ENCODE data around the gene DCLRE1A.

Gene DCLRE1A

DNA sequence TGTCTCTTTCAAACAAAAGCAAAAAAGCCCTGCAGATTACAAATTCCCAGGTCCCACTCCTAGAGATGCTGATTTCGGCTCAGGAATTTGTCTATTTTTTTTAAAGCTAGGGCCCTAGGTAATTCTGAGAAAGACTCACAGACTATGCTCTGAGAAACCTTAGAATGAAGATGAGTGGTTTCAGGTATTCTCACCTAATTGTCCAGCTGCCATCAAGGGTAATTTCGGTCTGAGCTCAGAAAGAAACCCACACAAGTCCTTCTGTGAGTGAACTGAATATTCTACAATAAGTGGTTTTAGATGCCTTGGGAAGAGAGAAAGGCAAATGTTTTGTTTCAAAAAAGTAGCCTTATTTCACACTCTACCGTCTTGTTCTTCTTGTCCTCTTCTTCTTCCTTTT, 45.7 kb downstream of the DCLRE1A start:
- Histone ChIP-seq H3K27ac (no peak overlapping the region), H3K9me3 (ENCODE audit: control insufficient read depth, low read length) (no peaks in the 10 kb centered on the region), H2AFZ (no peak overlapping the region)

DNA sequence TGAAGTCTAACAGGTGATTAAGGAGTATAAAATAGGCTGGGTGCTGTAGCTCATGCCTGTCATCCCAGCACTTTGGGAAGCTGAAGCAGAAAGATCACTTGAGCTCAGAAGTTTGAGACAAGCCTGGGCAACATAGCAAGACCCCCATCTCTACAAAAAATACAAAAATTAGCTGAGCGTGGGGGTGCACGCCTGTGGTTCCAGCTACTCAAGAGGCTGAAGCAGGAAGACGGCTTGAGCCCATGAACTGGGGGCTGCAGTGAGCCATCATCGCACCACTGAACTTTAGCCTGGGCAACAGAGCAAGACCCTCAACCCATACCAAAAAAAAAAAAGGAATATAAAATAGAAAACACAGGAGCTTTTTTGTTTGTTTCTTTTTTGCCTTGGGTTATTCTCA, 47.4 kb downstream of the DCLRE1A start:
- Histone ChIP-seq H3K9me3 (ENCODE audit: control insufficient read depth, low read length) (no peaks in the 10 kb centered on the region), H3K27ac (no peak overlapping the region), H3K9ac (no peak overlapping the region), H3K4me2 (ENCODE audit: low read length) (no peak overlapping the region), H3K4me3 (ENCODE audit: low read depth, low read length) (no peak overlapping the region), H3K79me2 (no peaks in the 10 kb centered on the region), H3K27me3 (ENCODE audit: control insufficient read depth, insufficient read depth, low read length) (no peaks in the 10 kb centered on the region), H3K36me3 (ENCODE audit: control insufficient read depth, insufficient read depth, low read length) (no peaks in the 10 kb centered on the region), H2AFZ (no peak overlapping the region), H3K4me1 (no peaks in the 10 kb centered on the region)
- TF ChIP-seq, protein P1, sequence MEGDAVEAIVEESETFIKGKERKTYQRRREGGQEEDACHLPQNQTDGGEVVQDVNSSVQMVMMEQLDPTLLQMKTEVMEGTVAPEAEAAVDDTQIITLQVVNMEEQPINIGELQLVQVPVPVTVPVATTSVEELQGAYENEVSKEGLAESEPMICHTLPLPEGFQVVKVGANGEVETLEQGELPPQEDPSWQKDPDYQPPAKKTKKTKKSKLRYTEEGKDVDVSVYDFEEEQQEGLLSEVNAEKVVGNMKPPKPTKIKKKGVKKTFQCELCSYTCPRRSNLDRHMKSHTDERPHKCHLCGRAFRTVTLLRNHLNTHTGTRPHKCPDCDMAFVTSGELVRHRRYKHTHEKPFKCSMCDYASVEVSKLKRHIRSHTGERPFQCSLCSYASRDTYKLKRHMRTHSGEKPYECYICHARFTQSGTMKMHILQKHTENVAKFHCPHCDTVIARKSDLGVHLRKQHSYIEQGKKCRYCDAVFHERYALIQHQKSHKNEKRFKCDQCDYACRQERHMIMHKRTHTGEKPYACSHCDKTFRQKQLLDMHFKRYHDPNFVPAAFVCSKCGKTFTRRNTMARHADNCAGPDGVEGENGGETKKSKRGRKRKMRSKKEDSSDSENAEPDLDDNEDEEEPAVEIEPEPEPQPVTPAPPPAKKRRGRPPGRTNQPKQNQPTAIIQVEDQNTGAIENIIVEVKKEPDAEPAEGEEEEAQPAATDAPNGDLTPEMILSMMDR (IDR thresholded peaks at IDR 0.05) = no peak

More for the DNA sequence above, 45.7 kb downstream of the DCLRE1A start:
- TF ChIP-seq, protein P1 (IDR thresholded peaks at IDR 0.05) = no peak
- Histone ChIP-seq H3K9ac (no peak overlapping the region), H3K4me3 (ENCODE audit: low read depth, low read length) (no peak overlapping the region), H3K4me1 (no peaks in the 10 kb centered on the region), H3K4me2 (ENCODE audit: low read length) (no peak overlapping the region), H3K36me3 (ENCODE audit: control insufficient read depth, insufficient read depth, low read length) (no peaks in the 10 kb centered on the region), H3K79me2 (no peaks in the 10 kb centered on the region), H3K27me3 (ENCODE audit: control insufficient read depth, insufficient read depth, low read length) (no peaks in the 10 kb centered on the region)

DNA sequence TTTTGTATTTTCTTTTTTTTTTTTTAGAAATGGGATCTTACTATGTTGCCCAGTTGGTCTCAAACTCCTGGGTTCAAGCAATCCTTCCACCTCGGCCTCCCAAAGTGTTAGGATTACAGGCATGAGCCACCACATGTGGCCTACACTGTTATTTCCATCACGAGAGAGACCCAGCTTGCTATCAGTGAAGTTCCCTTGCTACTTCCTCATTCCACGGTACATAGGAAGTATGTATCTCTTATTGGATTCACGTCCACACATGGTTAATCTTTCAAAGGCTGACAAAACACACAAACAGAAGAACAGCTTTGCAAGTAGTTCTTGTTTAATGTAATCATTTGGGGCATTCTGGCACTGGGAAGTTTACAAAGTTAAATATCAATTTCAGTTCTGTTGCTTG, 50.9 kb downstream of the DCLRE1A start:
- no peaks in the 10 kb centered on the region for H3K36me3 ChIP-seq (ENCODE audit: control insufficient read depth, insufficient read depth, low read length)
- H3K27ac ChIP-seq = no peak overlapping the region
- TF ChIP-seq, protein P1 (IDR thresholded peaks at IDR 0.05) = no peak

DNA sequence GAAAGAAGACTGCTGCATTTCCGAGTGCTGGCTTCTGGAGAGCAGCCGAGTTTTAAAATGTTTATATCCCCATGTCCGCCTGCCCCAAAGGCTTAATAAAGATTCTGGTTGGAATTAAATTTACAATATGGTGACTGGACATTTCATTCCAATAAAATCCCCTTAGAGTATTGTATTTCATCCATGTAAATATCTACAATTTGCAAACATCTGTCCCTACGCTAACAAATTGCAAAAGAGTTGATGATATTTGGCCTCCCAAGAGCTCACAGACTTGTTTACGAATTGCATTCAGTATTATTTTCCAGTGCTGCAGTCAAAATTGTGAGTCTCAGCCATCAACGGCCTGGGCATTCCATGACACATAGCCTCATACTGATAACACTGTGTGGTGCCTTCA, 52.3 kb downstream of the DCLRE1A start:
- Histone ChIP-seq H3K4me1 (no peaks in the 10 kb centered on the region), H2AFZ (no peak overlapping the region), H3K27me3 (ENCODE audit: control insufficient read depth, insufficient read depth, low read length) (no peaks in the 10 kb centered on the region), H3K4me2 (ENCODE audit: low read length) (no peak overlapping the region), H3K27ac (no peak overlapping the region), H3K4me3 (ENCODE audit: low read depth, low read length) (no peak overlapping the region), H3K36me3 (ENCODE audit: control insufficient read depth, insufficient read depth, low read length) (no peaks in the 10 kb centered on the region), H3K79me2 (no peaks in the 10 kb centered on the region), H3K9ac (no peak overlapping the region), H3K9me3 (ENCODE audit: control insufficient read depth, low read length) (no peaks in the 10 kb centered on the region)
- TF ChIP-seq, protein P1 (IDR thresholded peaks at IDR 0.05) = no peak

More for the DNA sequence above, 50.9 kb downstream of the DCLRE1A start:
- no peak overlapping the region for H3K4me3 ChIP-seq (ENCODE audit: low read depth, low read length)
- H3K27me3 ChIP-seq (ENCODE audit: control insufficient read depth, insufficient read depth, low read length) = no peaks in the 10 kb centered on the region
- H3K4me2 ChIP-seq (ENCODE audit: low read length) = no peak overlapping the region
- H3K79me2 ChIP-seq = no peaks in the 10 kb centered on the region
- H3K9ac ChIP-seq = no peak overlapping the region
- no peaks in the 10 kb centered on the region for H3K9me3 ChIP-seq (ENCODE audit: control insufficient read depth, low read length)
- no peak overlapping the region for H2AFZ ChIP-seq
- H3K4me1 ChIP-seq = no peaks in the 10 kb centered on the region

DNA sequence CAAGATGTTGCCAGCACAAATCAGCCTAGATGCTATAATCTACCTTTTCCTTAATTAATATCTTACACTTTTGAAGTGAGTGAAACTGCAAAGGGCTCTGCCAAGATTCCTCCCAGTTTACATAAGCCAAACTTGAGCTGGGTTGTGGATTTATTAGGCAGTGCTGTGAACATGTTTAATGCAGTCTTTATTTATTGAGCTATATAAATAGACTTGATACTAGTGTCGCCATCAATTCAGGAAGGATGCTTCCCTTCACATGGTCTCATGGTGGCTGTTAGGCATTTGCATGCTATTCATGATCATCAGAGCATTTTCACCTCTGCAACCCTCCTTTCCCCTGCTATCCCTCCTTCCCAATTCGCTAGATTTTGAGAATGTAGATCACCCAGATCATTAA, 62.2 kb downstream of the DCLRE1A start:
- Histone ChIP-seq H3K36me3 (ENCODE audit: control insufficient read depth, insufficient read depth, low read length) (no peaks in the 10 kb centered on the region), H3K4me2 (ENCODE audit: low read length) (no peak overlapping the region), H2AFZ (no peak overlapping the region), H3K4me1 (no peaks in the 10 kb centered on the region), H3K9ac (no peak overlapping the region), H3K4me3 (ENCODE audit: low read depth, low read length) (no peak overlapping the region), H3K27ac (no peak overlapping the region), H3K27me3 (ENCODE audit: control insufficient read depth, insufficient read depth, low read length) (no peaks in the 10 kb centered on the region), H3K9me3 (ENCODE audit: control insufficient read depth, low read length) (no peaks in the 10 kb centered on the region), H3K79me2 (no peaks in the 10 kb centered on the region)
- TF ChIP-seq, protein P1 (IDR thresholded peaks at IDR 0.05) = no peak

Data from parathyroid adenoma (tissue), 2 donors.